GM18951 (cell line): ENCODE results near the gene ZNF679.
"Not testable (repeated sequence)": the region's sequence is repeated elsewhere in the genome, so short reads cannot be mapped to it uniquely, and the experiment has no call there.

Experiments
- POLR2A ChIP-seq: IDR thresholded peaks from 4 replicates; pipeline ENCODE4 v1.6.1; 2011; ENCODE audit warnings: mild to moderate bottlenecking; ENCODE audit not compliant: insufficient read length, insufficient read depth; ENCODE audit errors: extremely low read depth
- in situ Hi-C: fragments of 300-500 bp; cut with MboI; formaldehyde crosslinking; loops from one replicate; pipeline ENCODE4 v1.12.0; 2022; ENCODE audit warnings: low sequenced_read_pairs, mixed read lengths, inconsistent platforms; ENCODE audit not compliant: unreplicated experiment

Gene ZNF679

DNA sequence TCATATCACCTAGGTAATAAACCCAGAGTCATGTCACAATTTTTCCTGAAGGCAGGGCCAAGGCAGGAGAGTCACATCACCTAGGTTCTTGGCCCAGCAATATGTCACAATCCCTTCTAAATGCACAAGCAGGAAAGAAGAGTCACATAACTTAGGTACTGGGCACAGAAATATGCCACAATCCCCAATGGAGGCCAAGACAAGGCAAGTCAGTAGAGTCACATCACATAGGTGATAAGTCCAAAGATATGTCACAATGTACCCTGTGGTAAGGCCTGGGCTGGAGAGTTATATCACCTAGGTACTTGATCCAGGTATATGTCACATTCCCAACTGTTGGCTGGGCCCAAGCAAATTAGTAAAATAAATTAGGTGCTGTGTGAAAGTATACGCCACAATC, at the start of gene ZNF679:
ZNF679 (plus strand) TSS at position 301 of the 400 bp plus-strand sequence. CDS start 20,644 bp downstream, outside the sequence.
- in situ Hi-C loops = not testable (repeated sequence)

DNA sequence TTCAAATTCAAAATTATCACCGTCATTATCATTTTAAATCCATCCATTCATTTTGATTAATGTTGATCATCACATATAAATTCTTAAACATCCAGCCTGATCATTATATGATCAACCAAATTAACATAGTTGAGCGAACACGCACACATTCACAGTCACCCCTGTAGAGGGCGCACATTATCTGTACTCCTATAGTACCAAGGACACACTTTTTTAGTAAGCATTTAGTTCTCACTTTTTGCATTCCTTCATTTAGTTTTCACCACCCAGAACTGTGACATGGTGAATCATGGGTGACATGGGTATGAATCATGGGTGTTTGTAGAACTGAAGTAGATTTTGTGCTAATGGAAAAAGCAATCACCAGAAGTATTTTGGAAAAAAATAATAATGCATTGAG, 47.3 kb upstream of the ZNF679 start:
- in situ Hi-C loops = no loop called here
- TF ChIP-seq POLR2A = no peak

- in situ Hi-C loops = no loop called here
- no peak for TF ChIP-seq POLR2A
These were observed 46.7 kb upstream of the ZNF679 start for GRCh38 chr7:64181586-64181985.

DNA sequence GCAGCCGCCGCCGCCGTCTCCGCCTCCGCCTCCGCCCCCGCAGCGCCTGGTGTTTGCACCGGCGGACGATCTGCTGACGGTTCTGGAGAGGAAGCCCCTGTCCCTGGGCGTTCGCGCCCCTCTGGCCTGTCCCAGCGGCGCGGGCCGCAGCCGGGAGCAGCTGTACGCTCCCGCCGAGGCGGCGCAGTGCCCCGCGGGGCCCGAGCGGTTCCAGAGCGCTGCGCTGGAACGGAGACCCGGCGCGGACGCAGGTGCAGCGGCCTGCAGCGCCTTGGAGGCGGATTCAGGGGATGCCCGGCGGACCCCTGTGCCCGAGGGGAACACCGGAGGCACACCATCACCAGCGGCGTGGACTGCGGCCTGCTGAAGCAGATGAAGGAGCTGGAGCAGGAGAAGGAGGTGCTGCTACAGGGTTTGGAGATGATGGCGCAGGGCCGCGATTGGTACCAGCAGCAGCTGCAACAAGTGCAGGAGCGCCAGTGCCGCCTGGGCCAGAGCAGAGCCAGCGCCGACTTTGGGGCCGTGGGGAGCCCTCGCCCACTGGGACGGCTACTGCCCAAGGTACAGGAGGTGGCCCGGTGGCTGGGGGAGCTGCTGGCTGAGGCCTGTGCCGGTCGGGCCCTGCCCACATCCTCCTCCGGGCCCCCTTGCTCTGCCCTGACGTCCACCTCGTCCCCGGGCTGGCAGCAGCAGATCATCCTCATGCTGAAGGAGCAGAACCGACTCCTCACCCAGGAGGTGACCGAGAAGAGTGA, 46.1 kb upstream of the ZNF679 start:
- TF ChIP-seq POLR2A = no peak
- in situ Hi-C loops = no loop called here

DNA sequence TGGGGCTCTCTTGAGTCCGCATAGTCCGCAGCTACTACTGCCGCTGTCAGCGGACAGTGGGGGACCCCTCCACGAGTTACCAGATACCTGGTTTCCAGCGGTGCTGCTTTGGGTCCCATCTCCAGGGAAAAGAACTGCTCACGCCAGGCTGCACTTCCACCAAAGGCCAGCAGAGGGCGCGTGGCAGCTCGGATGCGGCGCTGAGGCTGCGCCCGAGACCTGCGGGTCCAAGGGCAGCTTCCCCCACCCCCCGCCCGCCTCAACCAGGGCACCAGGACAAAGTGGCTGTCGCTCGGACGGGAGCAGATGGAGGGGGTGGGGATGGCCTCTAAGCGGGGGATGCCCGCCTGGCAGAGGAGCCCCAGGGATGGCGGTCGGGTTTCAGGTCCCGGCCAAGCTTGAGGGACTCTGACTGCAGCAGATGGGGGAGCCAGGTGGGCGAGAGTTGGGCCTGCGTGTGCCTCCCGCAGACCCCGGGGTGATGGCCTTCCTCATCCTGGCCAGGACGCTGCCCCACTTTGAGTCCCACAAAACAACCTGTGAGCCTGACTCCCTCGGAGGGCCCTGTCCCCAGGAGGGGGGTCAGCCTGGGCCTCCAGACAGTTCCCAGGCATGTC, 45.0 kb upstream of the ZNF679 start:
- in situ Hi-C loops = no loop called here
- TF ChIP-seq POLR2A = no peak

DNA sequence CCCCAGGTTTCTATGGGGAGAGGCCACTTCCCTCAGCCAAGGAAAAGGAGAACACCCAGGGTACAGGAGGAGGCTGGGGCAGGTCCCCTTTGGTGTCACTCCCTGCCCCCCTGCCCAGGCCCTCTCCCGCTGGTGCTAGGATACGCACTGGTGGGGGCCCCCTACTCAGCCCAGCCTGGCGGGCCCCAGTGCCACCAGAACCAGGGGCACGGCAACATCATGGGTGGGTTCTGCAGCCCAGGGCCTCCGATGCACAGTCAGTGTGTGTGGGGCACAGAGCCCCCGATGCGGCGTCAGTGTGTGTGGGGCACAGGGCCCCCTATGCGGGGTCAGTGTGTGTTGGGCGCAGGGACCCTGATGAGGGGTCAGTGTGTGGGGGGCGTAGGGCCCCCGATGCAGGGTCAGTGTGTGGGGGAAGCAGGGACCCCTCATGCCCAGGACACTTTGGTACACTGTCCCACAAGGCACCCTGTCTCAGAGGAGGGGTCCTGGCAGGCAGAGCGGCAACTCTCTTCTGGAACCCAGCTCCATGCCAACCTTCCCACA, 44.4 kb upstream of the ZNF679 start:
- in situ Hi-C loops = no loop called here
- TF ChIP-seq POLR2A = no peak

- no peak for TF ChIP-seq POLR2A
- in situ Hi-C loops = no loop called here
These were observed 43.9 kb upstream of the ZNF679 start for GRCh38 chr7:64184376-64184775.

DNA sequence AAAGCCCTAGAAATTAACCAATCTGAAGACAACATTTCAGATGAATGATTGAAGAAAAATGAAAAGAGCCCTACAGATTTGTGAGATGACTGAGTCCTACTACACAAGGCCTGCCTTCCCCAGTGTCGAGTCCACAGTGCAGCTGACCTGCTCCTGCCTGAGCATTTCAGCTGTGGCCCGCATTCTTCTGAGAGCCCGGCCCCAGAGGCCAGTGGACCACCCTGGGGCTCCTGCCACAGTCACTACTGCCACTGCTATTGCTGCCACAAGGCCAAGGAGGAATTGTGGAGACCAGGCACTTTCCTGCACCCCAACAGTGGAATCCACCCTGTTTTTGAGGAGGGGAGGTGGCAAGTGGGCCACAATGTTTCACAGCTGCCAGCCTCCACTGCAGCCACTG, 40.9 kb upstream of the ZNF679 start:
- in situ Hi-C loops = no loop called here
- no peak for TF ChIP-seq POLR2A

DNA sequence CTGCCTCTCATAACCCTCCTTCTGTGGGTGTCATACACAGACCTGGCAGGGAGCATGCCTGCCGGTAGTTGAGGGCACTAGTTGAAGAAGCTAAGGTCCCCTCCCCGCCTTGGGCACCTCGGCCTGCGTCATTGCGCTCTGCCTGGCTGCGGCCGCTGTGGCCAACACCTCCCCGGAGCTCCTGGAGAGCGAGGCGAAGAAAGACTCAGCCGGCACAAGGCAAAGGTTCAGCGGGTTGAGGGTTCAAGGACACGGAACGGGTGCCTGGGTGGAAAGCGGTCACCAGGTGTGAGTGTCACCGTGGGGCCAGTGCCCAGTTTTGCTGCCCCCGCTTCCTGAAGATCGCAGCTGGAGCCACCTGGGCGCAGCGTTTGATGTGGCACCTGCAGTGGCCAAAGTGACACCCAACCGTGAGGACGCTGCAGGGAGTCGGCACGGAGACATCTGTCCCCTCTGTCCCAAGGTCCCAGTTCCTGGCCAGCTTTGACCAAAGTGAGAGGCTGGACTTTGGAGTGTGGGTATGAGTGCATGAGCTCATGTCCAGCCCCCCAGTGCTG, 36.0 kb upstream of the ZNF679 start:
- no peak for TF ChIP-seq POLR2A
- in situ Hi-C loops = no loop called here

DNA sequence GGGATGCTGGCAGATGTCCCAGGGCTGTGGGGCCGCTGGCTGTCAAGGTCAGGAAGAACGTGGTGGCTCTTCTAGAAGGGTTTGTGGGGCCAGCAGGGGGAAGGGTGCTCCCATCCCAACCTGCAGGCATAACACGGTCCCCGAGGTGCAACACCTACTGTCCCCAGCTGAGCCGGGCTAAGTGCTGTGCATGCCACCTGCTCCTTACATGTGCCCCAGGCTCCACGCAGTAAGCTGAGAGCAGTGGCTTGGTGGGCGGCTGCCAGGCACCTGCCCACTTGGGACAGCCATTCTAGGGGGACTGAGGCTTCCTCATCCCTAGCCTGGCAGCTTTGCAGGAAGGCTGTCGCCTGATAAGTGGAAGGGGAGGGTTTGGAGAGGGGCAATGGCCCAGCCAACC, 35.5 kb upstream of the ZNF679 start:
- in situ Hi-C loops = no loop called here
- no peak for TF ChIP-seq POLR2A

- in situ Hi-C loops = no loop called here
- TF ChIP-seq POLR2A = no peak
These were observed 21.4 kb upstream of the ZNF679 start, which contains the start of gene ZNF735 for GRCh38 chr7:64206903-64207302. TSS of gene ZNF735 (plus strand) at chr7:64207203. CDS start at chr7:64207203, 0 bp downstream.

DNA sequence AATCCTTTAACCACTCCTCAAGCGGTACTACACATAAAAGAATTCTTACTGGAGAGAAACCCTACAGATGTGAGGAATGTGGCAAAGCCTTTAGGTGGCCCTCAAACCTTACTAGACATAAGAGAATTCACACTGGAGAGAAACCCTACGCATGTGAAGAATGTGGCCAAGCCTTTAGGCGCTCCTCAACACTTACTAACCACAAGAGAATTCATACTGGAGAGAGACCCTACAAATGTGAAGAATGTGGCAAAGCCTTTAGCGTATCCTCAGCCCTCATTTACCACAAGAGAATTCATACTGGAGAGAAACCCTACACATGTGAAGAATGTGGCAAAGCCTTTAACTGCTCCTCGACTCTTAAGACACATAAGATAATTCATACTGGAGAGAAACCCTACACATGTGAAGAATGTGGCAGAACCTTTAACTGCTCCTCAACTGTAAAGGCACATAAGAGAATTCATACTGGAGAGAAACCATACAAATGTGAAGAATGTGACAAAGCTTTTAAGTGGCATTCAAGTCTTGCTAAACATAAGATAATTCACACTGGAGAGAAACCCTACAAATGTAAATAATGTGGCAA, 8.5 kb upstream of the ZNF679 start:
- in situ Hi-C loops = not testable (repeated sequence)

- TF ChIP-seq POLR2A = no peak
- in situ Hi-C loops = no loop called here
These were observed 4.9 kb upstream of the ZNF679 start for GRCh38 chr7:64223366-64223765.
